KMS-11 (cell line): ENCODE data around the gene XIAP.

ENCODE experiments used
- H2AFZ ChIP-seq: fragments of 200-600 bp; sonication (generic); 2 replicates; pipeline ENCODE4 v1.6.1; 2016; ENCODE audit warnings: antibody characterized with exemption, mixed run types, low read depth
- H3K27ac ChIP-seq: fragments of 200-600 bp; sonication (generic); 2 replicates; pipeline ENCODE4 v1.6.1; 2016; ENCODE audit warnings: mild to moderate bottlenecking, mixed run types
- H3K27me3 ChIP-seq: fragments of 200-600 bp; sonication (generic); 2 replicates; pipeline ENCODE4 v1.6.1; 2017; ENCODE audit warnings: mild to moderate bottlenecking, low read depth, mixed run types, moderate library complexity; ENCODE audit not compliant: insufficient read depth
- H3K36me3 ChIP-seq: fragments of 200-600 bp; sonication (generic); 2 replicates; pipeline ENCODE4 v1.6.1; 2017; ENCODE audit warnings: mild to moderate bottlenecking, mixed run types; ENCODE audit not compliant: insufficient read depth
- H3K4me1 ChIP-seq: fragments of 200-600 bp; sonication (generic); 2 replicates; pipeline ENCODE4 v1.6.1; 2016; ENCODE audit warnings: mild to moderate bottlenecking, low read depth, mixed run types; ENCODE audit not compliant: poor library complexity, severe bottlenecking
- H3K4me2 ChIP-seq: fragments of 200-600 bp; sonication (generic); 2 replicates; pipeline ENCODE4 v1.7.0; 2016; ENCODE audit warnings: mild to moderate bottlenecking, mixed run types
- H3K4me3 ChIP-seq: fragments of 200-600 bp; sonication (generic); IDR thresholded peaks from 2 replicates; pipeline ENCODE4 v1.6.1; 2017; ENCODE audit warnings: low read depth, low read length, mixed read lengths; ENCODE audit not compliant: insufficient read depth
- H3K79me2 ChIP-seq: fragments of 200-600 bp; sonication (generic); 2 replicates; pipeline ENCODE4 v1.6.1; 2016; ENCODE audit warnings: low read depth, mixed run types; ENCODE audit not compliant: insufficient read depth
- H3K9ac ChIP-seq: fragments of 200-600 bp; sonication (generic); 2 replicates; pipeline ENCODE4 v1.6.1; 2016; ENCODE audit warnings: mild to moderate bottlenecking, mixed run types
- H4K20me1 ChIP-seq: fragments of 200-600 bp; sonication (generic); 2 replicates; pipeline ENCODE4 v1.6.1; 2016; ENCODE audit warnings: mild to moderate bottlenecking, mixed run types; ENCODE audit not compliant: insufficient read depth
- CTCF ChIP-seq: fragments of 200-600 bp; sonication (generic); conservative IDR thresholded peaks from 2 replicates; pipeline ENCODE4 v1.6.1; 2017; ENCODE audit warnings: low read depth, mild to moderate bottlenecking, antibody characterized with exemption, low read length, moderate library complexity, mixed read lengths

XIAP gene

GRCh38 chrX:123960956-123961267, 101.1 kb downstream of the XIAP start:
- H3K4me2 ChIP-seq: peak overlapping the region; percentile 44
- no peaks in the 10 kb centered on the region for H3K27me3 ChIP-seq
- H3K9ac ChIP-seq: peak overlapping the region; percentile 100
- peak overlapping the region; percentile 41; the same call in 1 of the 2 replicates for H2AFZ ChIP-seq
- no peak for TF ChIP-seq CTCF
- H3K27ac ChIP-seq: peak overlapping the region; percentile 100
- peaks cover 33% of the 10 kb centered on the region for H3K4me1 ChIP-seq
- H3K36me3 ChIP-seq: no peaks in the 10 kb centered on the region
- peaks cover 51% of the 10 kb centered on the region for H3K79me2 ChIP-seq
- H4K20me1 ChIP-seq: peaks cover 12% of the 10 kb centered on the region
- no peak overlapping the region for H3K4me3 ChIP-seq

GRCh38 chrX:123961268-123962005, 101.6 kb downstream of the XIAP start, which contains the start of gene STAG2:
Gene STAG2 (plus strand): TSS chrX:123961706. CDS start chrX:124022628, 60,922 bp downstream.
- TF ChIP-seq CTCF: no peak
- H3K36me3 ChIP-seq: no peaks in the 10 kb centered on the region
- peak within 1 kb of the TSS; percentile 41; the same call in 1 of the 2 replicates for H2AFZ ChIP-seq
- H3K4me2 ChIP-seq: peak within 1 kb of the TSS; percentile 98
- H4K20me1 ChIP-seq: peaks cover 12% of the 10 kb centered on the region
- peaks cover 33% of the 10 kb centered on the region for H3K4me1 ChIP-seq
- peak within 1 kb of the TSS; percentile 100 for H3K9ac ChIP-seq
- H3K27me3 ChIP-seq: no peaks in the 10 kb centered on the region
- H3K27ac ChIP-seq: peak within 1 kb of the TSS; percentile 100
- peaks cover 56% of the 10 kb centered on the region for H3K79me2 ChIP-seq
- no peak within 1 kb of the TSS for H3K4me3 ChIP-seq

GRCh38 chrX:123962006-123962467, 102.2 kb downstream of the XIAP start:
- TF ChIP-seq CTCF: no peak

GRCh38 chrX:123962794-123963373, 103.0 kb downstream of the XIAP start:
- H3K27me3 ChIP-seq: no peaks in the 10 kb centered on the region
- H3K4me3 ChIP-seq: no peak overlapping the region
- no peaks in the 10 kb centered on the region for H3K36me3 ChIP-seq
- H3K4me1 ChIP-seq: peaks cover 30% of the 10 kb centered on the region
- peaks cover 70% of the 10 kb centered on the region for H3K79me2 ChIP-seq
- H3K9ac ChIP-seq: peak overlapping the region; percentile 100
- peaks cover 12% of the 10 kb centered on the region for H4K20me1 ChIP-seq
- H3K4me2 ChIP-seq: peak overlapping the region; percentile 98
- H3K27ac ChIP-seq: peak overlapping the region; percentile 100
- TF ChIP-seq CTCF: no peak
- no peak overlapping the region for H2AFZ ChIP-seq

More at GRCh38 chrX:123962006-123962467, 102.2 kb downstream of the XIAP start:
- no peak overlapping the region for H3K4me3 ChIP-seq
- peak overlapping the region; percentile 100 for H3K9ac ChIP-seq
- H3K4me2 ChIP-seq: peak overlapping the region; percentile 98; the same call in 1 of the 2 replicates
- H3K79me2 ChIP-seq: peaks cover 62% of the 10 kb centered on the region
- H3K4me1 ChIP-seq: peaks cover 33% of the 10 kb centered on the region
- no peaks in the 10 kb centered on the region for H3K36me3 ChIP-seq
- 0 out of 2 replicates have a peak overlapping the region, but pooled peaks have one; percentile 1 for H2AFZ ChIP-seq
- H4K20me1 ChIP-seq: peaks cover 12% of the 10 kb centered on the region
- peak overlapping the region; percentile 100 for H3K27ac ChIP-seq
- no peaks in the 10 kb centered on the region for H3K27me3 ChIP-seq
